Left forelimb (tissue), 1 donor: Measurements from ENCODE around the gene TNFAIP8L3.
"Not testable (repeated sequence)": the region's sequence is repeated elsewhere in the genome, so short reads cannot be mapped to it uniquely, and the experiment has no call there.

Source experiments
- DNase-seq: peaks from one replicate; pipeline ENCODE4 v3.0.0-alpha.2; 2018; ENCODE audit warnings: low spot score

The TNFAIP8L3 gene

DNA sequence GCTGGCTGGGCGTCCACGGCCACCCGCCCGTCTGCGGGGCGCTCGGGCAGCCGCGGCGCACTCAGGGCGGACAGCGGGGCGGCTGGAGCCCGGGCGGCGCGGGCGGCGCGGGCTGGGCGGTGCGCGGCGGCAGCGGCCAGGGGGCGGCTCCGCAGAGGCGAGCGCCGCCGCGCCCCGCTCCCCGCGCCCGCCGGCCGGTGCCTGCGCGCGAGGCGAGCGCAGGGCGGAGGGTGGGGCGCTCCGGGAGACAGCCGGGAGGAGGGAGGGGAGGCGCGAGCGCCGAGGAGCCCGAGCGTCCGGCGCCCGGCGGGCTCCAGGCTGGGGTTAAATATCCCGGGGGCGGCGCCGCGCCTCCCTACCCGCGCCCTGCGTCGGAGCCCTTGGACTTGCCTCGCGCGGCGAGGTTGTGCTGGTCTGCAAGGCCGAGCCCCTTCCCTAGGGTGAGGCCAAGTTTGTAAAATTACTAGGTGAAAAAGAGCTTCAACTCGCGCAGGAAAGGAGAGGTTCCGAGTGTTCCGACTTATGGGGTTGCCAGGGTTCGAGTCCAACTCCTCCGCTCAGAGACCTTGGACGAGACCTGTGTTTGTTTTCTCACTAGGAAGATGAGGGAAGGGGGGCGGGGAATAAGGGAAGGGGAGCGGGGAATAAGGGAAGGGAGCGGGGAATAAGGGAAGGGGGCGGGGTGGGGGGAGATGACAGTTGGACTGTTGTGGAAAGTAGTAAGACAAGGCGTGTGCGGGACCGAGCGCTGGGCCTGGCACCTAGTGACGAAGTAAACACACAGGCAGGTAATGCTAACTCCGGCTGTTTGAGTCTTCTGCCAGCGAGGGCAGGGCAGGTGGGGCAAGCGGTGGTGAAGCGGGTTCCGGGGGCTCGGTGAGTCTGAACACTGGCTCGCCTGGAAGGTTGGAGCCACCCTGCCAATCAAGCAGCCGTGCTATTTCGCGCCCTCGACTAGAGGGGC is at the start of gene TNFAIP8L3:
TNFAIP8L3 (minus strand) TSS at position 301 of the 964 bp plus-strand sequence. CDS start 311 bp downstream, outside the sequence.
- no peak for DNase-seq

DNA sequence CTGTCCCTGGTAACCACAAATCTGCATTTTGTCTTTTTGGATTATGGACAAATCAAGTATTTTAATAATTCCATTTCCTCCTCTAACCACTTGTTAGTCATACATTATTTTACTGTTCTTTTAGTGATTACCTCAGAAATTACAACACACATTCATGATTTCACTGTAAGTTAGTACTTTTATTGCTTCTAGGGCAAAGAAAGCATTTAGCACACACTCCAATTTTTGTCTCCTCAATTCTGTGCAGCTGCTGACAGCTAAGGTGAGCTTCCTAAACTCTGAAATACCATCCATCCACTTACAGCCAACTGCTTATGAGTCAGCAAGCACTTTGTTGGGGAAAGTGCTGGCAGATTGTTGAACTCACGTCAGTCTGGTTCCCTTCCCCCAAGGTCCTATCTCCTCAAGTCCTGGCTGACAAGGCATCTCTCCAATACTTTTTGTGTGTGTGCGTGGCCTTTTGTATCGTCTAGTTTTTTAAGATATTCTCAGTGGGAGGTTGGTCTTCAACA is 49.4 kb upstream of the TNFAIP8L3 start:
- DNase-seq = no peak

DNA sequence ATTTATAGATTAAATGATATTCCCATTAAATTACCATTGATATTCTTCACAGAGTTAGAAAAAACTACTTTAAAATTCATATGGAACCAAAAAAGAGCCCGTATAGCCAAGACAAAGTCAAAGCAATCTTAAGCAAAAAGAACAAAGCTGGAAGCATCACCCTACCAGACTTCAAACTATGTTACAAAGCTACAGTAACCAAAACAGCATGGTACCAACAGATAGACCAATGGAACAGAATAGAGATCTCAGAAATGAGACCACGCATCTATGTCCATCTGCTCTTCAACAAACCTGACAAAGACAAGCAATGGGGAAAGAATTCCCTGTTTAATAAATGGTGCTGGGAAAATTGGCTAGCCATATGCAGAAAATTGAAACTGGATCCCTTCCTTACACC is 45.6 kb upstream of the TNFAIP8L3 start:
- DNase-seq = not testable (repeated sequence)

GRCh38 chr15:51139091-51139490 is 44.4 kb upstream of the TNFAIP8L3 start:
- DNase-seq = no peak

DNA sequence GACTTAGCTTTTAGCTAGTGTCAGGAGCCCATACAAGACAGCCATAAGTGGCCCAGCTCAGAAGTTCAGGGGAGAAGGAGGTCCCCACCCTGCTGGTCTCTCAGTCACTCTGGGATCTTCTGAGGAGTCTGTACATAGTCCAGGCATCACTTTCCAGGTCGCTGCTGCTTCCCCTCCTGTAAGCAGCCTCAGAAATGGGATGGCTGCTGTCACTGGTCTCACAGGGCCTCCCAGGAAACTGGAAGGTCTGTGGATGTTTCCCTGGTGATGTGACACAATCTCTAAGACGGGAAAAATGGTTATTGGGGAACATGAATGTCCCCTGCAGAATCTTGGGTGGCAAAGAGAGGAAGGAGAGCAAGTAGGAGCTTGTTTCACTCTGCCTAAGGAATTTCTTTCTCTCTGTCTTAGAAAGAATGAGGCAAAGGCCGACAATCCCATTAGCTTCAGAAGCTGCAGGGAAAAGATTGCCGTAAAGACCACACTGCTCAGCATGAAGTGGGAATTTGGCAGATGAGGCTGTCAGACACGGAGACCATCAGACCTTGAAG is 43.2 kb upstream of the TNFAIP8L3 start:
- DNase-seq = no peak

DNA sequence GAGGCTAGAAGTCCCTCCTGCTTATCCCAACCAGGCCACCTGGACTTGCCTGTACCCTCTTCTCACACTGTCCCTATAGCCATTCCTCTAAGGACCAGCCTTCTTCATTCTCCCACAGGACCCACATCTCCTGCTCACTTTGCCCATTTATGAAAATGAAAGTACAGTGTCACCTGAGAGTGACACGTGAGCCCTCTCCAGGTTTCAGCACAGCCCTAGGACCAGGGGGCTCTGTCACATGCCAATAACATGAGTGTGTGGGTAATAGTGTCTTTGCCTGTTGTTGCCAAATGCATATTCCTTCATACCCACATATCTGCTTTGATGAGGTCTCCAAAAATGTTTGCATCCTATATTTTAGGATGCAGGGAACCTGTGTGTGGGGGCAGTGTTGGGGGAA is 42.3 kb upstream of the TNFAIP8L3 start:
- no peak for DNase-seq

GRCh38 chr15:51135276-51135675 is 40.6 kb upstream of the TNFAIP8L3 start:
- DNase-seq = no peak

DNA sequence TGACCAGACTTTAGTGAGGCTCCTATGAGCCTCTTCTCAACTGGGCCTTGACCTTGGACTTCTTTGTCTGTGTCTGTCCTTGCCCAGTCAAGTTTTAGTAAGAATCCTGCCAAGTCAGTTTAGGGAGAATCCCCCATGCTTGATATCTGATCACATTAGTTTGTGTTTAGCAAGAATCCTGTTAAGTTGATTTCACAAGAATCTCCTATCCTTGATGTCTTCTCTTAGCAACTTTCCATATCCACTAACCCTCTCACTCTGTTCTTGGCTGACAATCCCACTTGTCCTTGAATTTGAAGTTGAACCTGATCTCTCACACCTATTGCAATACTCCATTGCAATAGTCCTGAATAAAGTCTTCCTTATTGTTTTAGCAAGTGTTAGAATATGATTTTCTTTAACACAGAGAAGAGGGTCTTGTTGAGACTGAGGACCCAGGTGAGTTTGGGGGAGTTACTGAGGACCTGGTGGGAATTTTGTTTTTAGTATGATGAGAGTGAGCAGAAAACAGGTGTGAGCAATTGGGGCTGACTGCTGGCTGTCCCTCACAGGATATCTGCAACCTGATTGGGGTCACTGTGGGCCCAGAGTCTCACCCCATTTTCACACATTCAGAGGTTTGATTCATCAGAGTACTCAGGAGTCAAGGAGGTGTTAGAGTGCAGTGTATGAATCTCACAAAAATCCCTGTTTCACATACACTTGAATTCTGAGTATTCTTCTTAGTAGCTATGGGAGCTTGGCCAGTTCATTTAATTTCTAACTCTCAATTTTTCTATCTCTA is 39.9 kb upstream of the TNFAIP8L3 start:
- DNase-seq = no peak

DNA sequence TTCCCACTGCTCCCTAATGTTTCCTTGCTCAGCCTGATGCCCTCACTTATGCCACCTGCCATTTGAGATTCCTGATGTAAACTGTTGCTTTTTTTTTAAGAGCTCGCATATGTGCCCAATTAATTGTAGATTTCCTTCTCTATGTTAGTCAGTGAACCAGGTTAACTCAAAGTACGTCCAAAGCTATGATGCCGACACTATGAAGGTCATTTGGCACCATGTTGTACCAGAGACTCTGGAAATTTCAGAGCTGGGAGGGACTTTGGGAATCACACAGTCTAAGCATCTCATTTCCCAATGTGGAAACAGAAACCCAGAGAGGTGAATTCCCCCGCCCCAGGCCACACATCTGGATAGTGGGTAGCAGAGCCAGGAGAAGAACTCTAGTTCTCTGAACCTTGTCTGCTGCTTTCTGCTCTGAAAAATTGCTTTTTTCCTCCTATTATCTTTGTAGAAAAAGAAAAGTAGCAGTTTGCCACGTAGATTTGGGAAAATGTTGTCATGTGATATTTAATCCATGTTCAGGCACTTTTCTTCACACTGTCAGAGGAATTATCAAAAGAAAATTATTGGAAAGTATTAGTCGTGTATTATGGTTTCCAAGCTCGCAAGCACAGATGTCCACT is 38.5 kb upstream of the TNFAIP8L3 start:
- DNase-seq = no peak

- no peak for DNase-seq
Observed at GRCh38 chr15:51132384-51133139, 37.9 kb upstream of the TNFAIP8L3 start.

GRCh38 chr15:51131596-51132290 is 37.0 kb upstream of the TNFAIP8L3 start:
- DNase-seq = no peak

DNA sequence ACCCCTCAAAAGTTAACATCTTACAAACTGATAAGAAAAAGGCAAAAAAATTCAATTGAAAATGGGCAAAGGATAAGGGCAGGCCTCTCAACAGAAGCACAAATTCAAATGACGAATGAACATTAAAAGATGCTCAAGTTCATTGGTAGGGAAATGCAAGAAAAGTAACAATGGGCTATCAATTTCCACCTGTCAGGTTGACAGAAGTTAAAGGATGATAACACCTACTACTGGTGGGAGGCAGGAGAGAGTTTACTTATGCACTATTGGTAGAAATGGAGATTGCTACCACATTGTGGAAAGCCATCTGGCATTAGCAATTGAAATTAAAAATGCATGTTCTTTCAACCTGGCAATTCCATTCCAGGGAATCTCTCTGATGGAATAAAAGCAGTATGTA is 35.6 kb upstream of the TNFAIP8L3 start:
- no peak for DNase-seq

- no peak for DNase-seq
Observed at GRCh38 chr15:51129535-51130188, 35.0 kb upstream of the TNFAIP8L3 start.

GRCh38 chr15:51128701-51129100 is 34.0 kb upstream of the TNFAIP8L3 start:
- DNase-seq = no peak

GRCh38 chr15:51126842-51127241 is 32.1 kb upstream of the TNFAIP8L3 start:
- DNase-seq = no peak

DNA sequence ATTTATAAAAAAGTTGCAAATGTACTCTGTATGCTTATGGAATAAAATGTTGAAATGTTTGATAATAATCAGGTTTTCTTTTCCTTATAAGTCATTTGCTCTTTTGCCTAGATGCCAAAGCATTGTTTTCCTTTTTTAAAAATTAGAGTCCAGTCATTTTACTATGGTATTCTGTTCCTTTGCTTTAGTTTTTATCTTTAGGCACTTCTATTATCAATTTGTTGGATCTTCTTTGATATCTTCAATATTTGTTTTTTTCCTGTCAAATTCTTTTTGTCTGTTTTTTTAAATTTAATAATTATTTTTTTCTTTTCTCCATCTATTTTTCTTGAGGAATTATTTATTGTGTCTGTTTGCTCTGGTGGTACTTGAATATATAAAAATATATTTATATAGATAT is 28.3 kb upstream of the TNFAIP8L3 start:
- not testable (repeated sequence) for DNase-seq

- DNase-seq = no peak
Observed at GRCh38 chr15:51121631-51122225, 27.0 kb upstream of the TNFAIP8L3 start.

GRCh38 chr15:51121118-51121517 is 26.4 kb upstream of the TNFAIP8L3 start:
- DNase-seq = no peak

DNA sequence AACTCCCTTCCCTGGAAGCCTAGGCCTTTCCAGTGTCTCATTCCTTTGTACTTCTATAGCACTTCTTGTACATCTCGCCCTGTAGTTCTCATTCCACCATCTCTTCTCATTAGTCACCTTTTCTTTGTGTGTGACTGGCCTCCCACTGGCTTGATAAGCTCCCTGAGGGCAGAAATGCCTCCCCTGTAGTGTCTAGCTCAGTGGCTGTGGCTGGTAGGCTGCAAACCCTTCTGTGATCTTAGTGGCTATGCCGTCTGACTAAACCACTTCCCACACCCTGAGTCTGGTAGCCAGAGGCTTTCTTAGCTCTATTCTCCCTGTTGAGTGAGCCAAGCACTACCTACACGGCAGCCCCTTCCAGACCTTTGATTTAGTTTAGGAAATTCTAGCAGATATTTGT is 24.4 kb upstream of the TNFAIP8L3 start:
- DNase-seq = no peak

- no peak for DNase-seq
Observed at GRCh38 chr15:51117270-51117669, 22.6 kb upstream of the TNFAIP8L3 start.
